ENCODE data around the gene ADAMTSL1. TPM values are rescaled to one million over a fixed set of nuclear protein-coding genes. Genes with fewer than 3 reads are reported as not detected.
"Not testable (repeated sequence)": the region's sequence is repeated elsewhere in the genome, so short reads cannot be mapped to it uniquely, and the experiment has no call there.

ADAMTSL1 gene
- total RNA-seq, 1 donor: 0.10 TPM

GRCh38 chr9:18851069-18851795 is 377.3 kb downstream of the ADAMTSL1 start:
- no peaks in the 10 kb centered on the region for H3K27me3 ChIP-seq (ENCODE audit: insufficient read depth, low read length)
- H3K9me3 ChIP-seq (ENCODE audit: low read depth, low read length): no peaks in the 10 kb centered on the region
- no peaks in the 10 kb centered on the region for H3K4me1 ChIP-seq (ENCODE audit: insufficient read depth, low read length)
- H3K4me3 ChIP-seq (ENCODE audit: low read length): no peak overlapping the region

DNA sequence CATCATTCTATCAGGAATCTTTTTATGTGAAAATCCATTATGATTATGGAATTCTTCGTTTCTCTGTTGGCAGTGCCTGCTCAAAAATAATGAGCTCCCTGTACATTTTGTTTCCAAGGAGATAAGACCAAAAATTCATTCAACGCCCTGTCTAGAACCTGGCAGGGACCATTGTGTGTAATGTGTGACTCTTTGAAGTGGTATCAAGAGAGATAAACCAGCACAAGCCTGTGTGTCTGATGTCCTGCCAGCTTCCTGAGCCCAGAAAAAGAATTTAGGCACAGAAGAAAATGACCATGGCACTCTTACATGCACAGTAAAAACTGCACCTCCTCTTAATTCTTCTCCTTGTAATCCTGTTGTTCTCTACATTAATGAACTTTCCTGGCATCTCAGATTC is 381.7 kb downstream of the ADAMTSL1 start:
- H3K4me3 ChIP-seq (ENCODE audit: low read length): no peak overlapping the region
- no peaks in the 10 kb centered on the region for H3K9me3 ChIP-seq (ENCODE audit: low read depth, low read length)
- H3K4me1 ChIP-seq (ENCODE audit: insufficient read depth, low read length): no peaks in the 10 kb centered on the region
- H3K27me3 ChIP-seq (ENCODE audit: insufficient read depth, low read length): no peaks in the 10 kb centered on the region

DNA sequence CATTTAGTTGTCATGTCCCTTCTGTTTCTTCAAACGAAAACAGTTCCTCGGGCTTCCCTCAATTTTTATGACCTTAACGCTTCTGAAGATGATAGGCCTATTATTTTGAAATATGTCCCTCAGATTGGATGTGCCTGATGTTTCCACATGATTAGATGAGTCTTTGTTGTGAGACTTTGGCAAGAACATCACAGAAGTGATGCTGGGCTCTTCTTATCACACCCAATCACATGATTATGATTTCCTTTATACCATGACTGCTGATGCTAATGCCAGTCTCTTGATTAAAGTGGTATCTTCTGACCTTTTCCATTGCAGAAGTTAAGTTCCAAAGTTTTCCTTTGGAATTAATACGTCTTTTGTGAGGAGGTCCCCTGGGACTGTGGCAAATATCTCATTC is 383.4 kb downstream of the ADAMTSL1 start:
- no peak overlapping the region for H3K4me3 ChIP-seq (ENCODE audit: low read length)
- no peaks in the 10 kb centered on the region for H3K4me1 ChIP-seq (ENCODE audit: insufficient read depth, low read length)
- H3K9me3 ChIP-seq (ENCODE audit: low read depth, low read length): no peaks in the 10 kb centered on the region
- H3K27me3 ChIP-seq (ENCODE audit: insufficient read depth, low read length): no peaks in the 10 kb centered on the region

DNA sequence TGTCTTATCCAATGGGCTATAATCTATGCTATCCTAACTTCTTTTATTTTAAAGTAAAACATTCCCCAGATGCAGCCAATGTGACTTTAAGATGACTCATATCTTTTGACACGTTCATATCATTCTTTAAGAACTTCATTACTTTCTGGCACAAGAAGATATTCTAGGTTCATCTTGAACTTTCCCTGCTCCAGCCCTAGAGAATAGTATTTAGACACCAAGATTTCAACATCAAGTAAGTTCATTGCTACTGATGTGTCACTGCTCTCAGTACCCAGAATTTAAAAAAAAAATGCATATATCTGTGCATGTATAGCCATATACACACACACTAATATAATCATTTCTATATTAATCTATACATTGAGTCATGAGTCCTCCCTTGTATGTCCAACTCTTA is 383.8 kb downstream of the ADAMTSL1 start:
- H3K4me1 ChIP-seq (ENCODE audit: insufficient read depth, low read length): no peaks in the 10 kb centered on the region

DNA sequence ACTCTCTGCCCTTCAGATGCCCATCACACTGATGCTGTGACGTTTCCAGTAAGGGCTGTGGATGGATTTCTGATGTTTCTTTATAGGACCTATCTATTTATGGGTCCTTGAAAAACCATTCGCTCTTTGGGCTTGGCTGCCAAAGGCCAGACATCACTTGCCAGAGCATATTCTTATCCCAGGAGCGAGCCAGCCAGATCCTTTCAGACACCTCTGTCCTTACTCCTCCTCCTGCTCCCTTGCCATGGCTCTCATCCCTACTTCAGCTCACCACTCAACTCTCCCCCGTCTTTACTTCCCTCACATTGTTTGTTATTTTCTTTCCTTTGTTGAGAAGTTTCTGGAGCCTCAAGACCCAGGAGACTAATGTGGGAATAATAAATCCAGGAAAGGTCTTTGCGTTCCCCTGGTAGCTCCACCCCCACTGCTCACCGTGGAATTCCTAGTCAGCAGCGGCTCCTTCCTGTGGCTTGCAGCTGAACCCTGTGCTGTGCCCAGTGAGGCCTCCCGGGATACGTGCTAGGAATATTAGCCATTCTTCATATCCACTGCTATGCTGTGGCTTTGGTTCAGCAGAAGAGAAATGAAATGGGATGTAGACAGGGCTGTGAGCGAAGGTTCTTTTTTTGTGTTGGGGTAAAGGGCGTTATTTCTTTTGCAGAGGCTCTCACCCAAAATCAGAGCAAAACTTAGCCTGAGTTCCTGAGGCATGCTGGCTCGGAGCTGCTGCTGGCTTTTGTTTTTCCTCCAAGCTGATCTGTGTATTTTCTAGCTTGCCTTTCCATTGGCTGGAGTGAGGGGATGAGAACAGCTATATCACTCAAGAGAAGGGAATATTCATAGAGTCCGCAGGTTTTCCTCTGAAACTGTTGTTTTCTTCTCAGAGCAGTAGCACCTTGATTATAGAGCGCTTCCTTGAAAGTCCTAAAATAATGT is 387.9 kb downstream of the ADAMTSL1 start:
- Histone ChIP-seq H3K4me3 (ENCODE audit: low read length) (no peak overlapping the region), H3K27me3 (ENCODE audit: insufficient read depth, low read length) (no peaks in the 10 kb centered on the region), H3K4me1 (ENCODE audit: insufficient read depth, low read length) (no peaks in the 10 kb centered on the region), H3K9me3 (ENCODE audit: low read depth, low read length) (no peaks in the 10 kb centered on the region)

More for the DNA sequence above, 383.8 kb downstream of the ADAMTSL1 start:
- no peak overlapping the region for H3K4me3 ChIP-seq (ENCODE audit: low read length)
- H3K9me3 ChIP-seq (ENCODE audit: low read depth, low read length): no peaks in the 10 kb centered on the region
- H3K27me3 ChIP-seq (ENCODE audit: insufficient read depth, low read length): no peaks in the 10 kb centered on the region

- Histone ChIP-seq H3K27me3 (ENCODE audit: insufficient read depth, low read length) (no peaks in the 10 kb centered on the region), H3K9me3 (ENCODE audit: low read depth, low read length) (no peaks in the 10 kb centered on the region), H3K4me3 (ENCODE audit: low read length) (no peak overlapping the region), H3K4me1 (ENCODE audit: insufficient read depth, low read length) (no peaks in the 10 kb centered on the region)
Measured at GRCh38 chr9:18863791-18864190, 389.8 kb downstream of the ADAMTSL1 start.

- Histone ChIP-seq H3K27me3 (ENCODE audit: insufficient read depth, low read length) (no peaks in the 10 kb centered on the region), H3K4me3 (ENCODE audit: low read length) (no peak overlapping the region), H3K9me3 (ENCODE audit: low read depth, low read length) (no peaks in the 10 kb centered on the region), H3K4me1 (ENCODE audit: insufficient read depth, low read length) (no peaks in the 10 kb centered on the region)
Measured at GRCh38 chr9:18864516-18864915, 390.6 kb downstream of the ADAMTSL1 start.

DNA sequence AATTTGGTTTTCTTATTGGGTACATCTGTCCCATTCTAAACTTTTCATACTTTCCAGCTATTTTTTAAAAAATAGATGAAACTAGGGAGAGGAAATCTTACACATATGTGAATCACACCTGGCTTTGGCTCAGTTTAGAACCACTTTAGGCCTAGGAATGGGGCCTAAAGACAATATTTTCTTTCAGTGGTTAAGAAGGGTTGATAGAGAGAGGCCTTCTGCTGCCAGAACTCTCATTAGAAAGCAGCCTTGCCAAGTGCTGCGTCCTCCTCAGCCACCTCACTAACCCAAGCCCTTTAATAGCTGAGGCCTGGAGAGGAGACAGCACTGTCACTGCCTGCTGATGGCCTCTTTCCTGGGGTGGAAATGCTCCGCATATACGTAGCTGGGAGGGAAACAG is 391.6 kb downstream of the ADAMTSL1 start:
- Histone ChIP-seq H3K4me1 (ENCODE audit: insufficient read depth, low read length) (no peaks in the 10 kb centered on the region), H3K27me3 (ENCODE audit: insufficient read depth, low read length) (no peaks in the 10 kb centered on the region), H3K9me3 (ENCODE audit: low read depth, low read length) (no peaks in the 10 kb centered on the region), H3K4me3 (ENCODE audit: low read length) (no peak overlapping the region)

DNA sequence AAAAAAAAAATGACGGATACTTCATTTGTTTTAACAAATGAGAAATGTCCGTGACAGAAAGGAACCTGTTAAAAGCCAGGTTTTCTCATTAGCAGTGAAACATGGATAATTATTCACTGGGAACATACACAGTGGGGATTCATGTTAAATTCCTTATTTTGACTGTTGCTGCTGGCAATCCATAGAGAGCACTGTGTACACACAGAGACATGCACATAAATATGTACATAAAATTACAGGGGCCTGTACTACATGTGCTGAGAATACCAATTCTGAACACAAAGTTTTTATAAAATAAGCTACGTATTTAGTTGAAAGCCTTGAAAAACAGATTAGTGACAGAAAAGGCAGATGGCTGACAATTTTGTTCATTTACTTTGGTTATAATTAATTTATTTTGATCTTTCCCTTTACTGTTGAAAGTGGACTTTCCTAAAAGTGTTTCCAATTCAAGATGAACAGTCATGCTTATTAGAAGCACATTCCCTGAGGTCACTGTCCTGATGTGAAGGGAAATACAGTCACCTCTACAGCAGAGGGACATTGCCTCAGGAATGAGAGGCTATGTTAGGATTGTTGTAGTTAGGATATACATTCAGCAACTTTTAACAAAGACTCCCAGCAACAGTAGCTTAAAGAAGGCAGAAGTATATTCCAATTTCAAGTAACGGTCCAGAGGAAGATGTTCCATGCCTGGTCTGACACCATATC is 392.3 kb downstream of the ADAMTSL1 start:
- Histone ChIP-seq H3K4me1 (ENCODE audit: insufficient read depth, low read length) (no peaks in the 10 kb centered on the region), H3K4me3 (ENCODE audit: low read length) (no peak overlapping the region), H3K27me3 (ENCODE audit: insufficient read depth, low read length) (no peaks in the 10 kb centered on the region), H3K9me3 (ENCODE audit: low read depth, low read length) (no peaks in the 10 kb centered on the region)

GRCh38 chr9:18869725-18870124 is 395.8 kb downstream of the ADAMTSL1 start:
- no peaks in the 10 kb centered on the region for H3K27me3 ChIP-seq (ENCODE audit: insufficient read depth, low read length)
- no peaks in the 10 kb centered on the region for H3K4me1 ChIP-seq (ENCODE audit: insufficient read depth, low read length)
- H3K4me3 ChIP-seq (ENCODE audit: low read length): no peak overlapping the region
- H3K9me3 ChIP-seq (ENCODE audit: low read depth, low read length): no peaks in the 10 kb centered on the region

DNA sequence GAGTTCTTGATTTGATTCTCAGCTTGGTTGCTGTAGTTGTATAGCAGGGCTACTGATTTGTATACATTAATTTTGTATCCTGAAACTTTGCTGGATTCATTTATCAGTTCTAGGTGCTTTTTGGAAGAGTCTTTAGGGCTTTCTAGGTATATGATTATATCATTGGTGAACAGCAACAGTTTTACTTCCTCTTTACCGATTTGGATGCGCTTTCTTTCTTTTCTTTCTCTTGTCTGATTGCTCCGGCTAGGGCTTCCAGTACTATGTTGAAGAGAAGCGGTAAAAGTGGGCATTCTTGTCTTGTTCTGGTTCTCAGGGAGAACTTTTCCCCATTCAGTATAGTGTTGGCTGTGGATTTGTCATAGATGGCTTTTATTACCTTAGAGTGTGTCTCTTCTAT is 400.1 kb downstream of the ADAMTSL1 start:
- Histone ChIP-seq H3K4me1 (ENCODE audit: insufficient read depth, low read length) (no peaks in the 10 kb centered on the region), H3K27me3 (ENCODE audit: insufficient read depth, low read length) (no peaks in the 10 kb centered on the region), H3K4me3 (ENCODE audit: low read length) (no peak overlapping the region), H3K9me3 (ENCODE audit: low read depth, low read length) (no peaks in the 10 kb centered on the region)

- H3K4me1 ChIP-seq (ENCODE audit: insufficient read depth, low read length); H3K4me3 ChIP-seq (ENCODE audit: low read length); H3K27me3 ChIP-seq (ENCODE audit: insufficient read depth, low read length); H3K9me3 ChIP-seq (ENCODE audit: low read depth, low read length): not testable (repeated sequence)
Measured at GRCh38 chr9:18874990-18875389, 401.0 kb downstream of the ADAMTSL1 start.

DNA sequence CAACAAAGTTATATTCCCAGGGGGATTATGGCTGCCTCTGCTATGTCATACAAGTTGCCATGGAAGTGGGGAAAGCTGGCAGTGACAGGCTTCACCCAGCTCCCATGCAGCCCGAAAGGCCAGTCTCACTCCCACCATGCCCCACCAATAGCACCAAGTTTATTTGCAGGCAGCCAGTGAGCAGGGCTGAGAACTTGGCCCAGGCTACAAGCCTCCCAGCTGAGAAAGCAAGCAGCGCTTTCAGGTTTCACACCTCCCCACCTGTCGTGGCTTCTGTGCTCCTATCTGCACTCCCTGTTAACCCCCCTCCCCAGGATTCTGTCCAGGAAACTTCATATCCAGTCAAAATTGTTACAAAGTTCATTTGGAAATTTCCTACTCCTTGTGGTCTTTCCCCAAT is 404.0 kb downstream of the ADAMTSL1 start:
- Histone ChIP-seq H3K4me1 (ENCODE audit: insufficient read depth, low read length) (no peaks in the 10 kb centered on the region), H3K27me3 (ENCODE audit: insufficient read depth, low read length) (no peaks in the 10 kb centered on the region), H3K4me3 (ENCODE audit: low read length) (no peak overlapping the region), H3K9me3 (ENCODE audit: low read depth, low read length) (no peaks in the 10 kb centered on the region)

DNA sequence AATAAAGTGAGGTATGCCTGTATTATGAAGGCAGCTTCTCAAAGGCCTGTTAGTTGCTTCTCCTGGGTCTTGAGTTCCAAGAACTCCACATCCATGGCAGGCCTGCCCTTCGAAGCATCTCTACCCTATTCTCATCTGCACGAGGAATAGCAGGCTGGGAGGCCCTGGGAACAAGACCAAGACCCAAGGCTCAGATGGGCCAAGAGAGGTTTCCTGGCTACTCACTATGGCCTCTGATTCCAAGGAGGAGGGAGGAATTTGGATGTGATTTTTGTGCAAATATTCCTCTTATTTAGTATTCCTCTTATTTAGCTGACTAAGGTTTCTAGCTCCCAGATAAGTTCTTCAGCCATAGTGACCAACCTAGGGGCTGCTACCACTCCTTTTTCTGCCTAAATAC is 407.8 kb downstream of the ADAMTSL1 start:
- no peaks in the 10 kb centered on the region for H3K9me3 ChIP-seq (ENCODE audit: low read depth, low read length)

DNA sequence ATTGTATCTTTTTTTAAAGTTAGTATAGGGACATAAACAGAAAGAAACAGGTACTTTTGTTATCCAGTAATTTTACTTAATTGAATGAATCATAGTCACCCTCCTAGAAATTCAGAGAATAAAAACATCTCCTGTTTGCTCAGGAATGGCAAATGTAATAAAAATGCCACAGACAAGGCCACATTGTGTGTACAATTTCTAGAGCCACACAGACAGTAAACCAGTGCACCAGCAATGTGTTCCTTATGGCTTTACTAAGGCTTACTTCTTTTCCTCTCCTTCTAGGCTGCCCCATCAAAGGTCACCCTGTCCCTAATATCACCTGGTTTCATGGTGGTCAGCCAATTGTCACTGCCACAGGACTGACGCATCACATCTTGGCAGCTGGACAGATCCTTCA is 413.6 kb downstream of the ADAMTSL1 start:
- Histone ChIP-seq H3K27me3 (ENCODE audit: insufficient read depth, low read length) (no peaks in the 10 kb centered on the region), H3K4me3 (ENCODE audit: low read length) (no peak overlapping the region), H3K4me1 (ENCODE audit: insufficient read depth, low read length) (no peaks in the 10 kb centered on the region), H3K9me3 (ENCODE audit: low read depth, low read length) (no peaks in the 10 kb centered on the region)

More for the DNA sequence above, 407.8 kb downstream of the ADAMTSL1 start:
- Histone ChIP-seq H3K27me3 (ENCODE audit: insufficient read depth, low read length) (no peaks in the 10 kb centered on the region), H3K4me1 (ENCODE audit: insufficient read depth, low read length) (no peaks in the 10 kb centered on the region), H3K4me3 (ENCODE audit: low read length) (no peak overlapping the region)

Data from mononuclear cell (primary cell).